Neutrophil (primary cell): ENCODE results near the gene CCDC18.
"Not testable (repeated sequence)": the region's sequence is repeated elsewhere in the genome, so short reads cannot be mapped to it uniquely, and the experiment has no call there.

Source experiments
- H3K27ac ChIP-seq: fragments of 200-600 bp; sonication (generic); 2 replicates; pipeline ENCODE4 v1.5.1; 2016; ENCODE audit warnings: mild to moderate bottlenecking, moderate library complexity
- H3K27me3 ChIP-seq: fragments of 200-600 bp; sonication (generic); 2 replicates; pipeline ENCODE4 v1.6.0; 2016; ENCODE audit warnings: mild to moderate bottlenecking
- H3K36me3 ChIP-seq: fragments of 200-600 bp; sonication (generic); 2 replicates; pipeline ENCODE4 v1.5.1; 2017
- H3K4me1 ChIP-seq, 2 experiments: fragments of 200-600 bp in 1 of 2; sonication (generic) in 1 of 2; 1 replicate in 1 of 2; 2 replicates in 1 of 2; pipeline versions ENCODE4 v1.5.1 to v1.6.1; 2013 to 2016; ENCODE audit warnings: low read depth in 1 of 2, low read length in 1 of 2, mild to moderate bottlenecking in 1 of 2, moderate library complexity in 1 of 2; ENCODE audit not compliant: control insufficient read depth in 1 of 2, insufficient read depth in 1 of 2
- H3K4me3 ChIP-seq, 2 experiments: fragments of 200-600 bp in 1 of 2; sonication (generic) in 1 of 2; 1 replicate in 1 of 2; 2 replicates in 1 of 2; pipeline ENCODE4 v1.5.1; 2013 to 2016; ENCODE audit warnings: low read depth in 1 of 2, low read length in 1 of 2, mild to moderate bottlenecking in 1 of 2, moderate library complexity in 1 of 2
- H3K9me3 ChIP-seq: fragments of 200-600 bp; sonication (generic); 2 replicates; pipeline ENCODE4 v1.5.1; 2016
- CTCF ChIP-seq: fragments of 200-600 bp; sonication (generic); IDR thresholded peaks from 2 replicates; pipeline ENCODE4 v1.5.1; 2016; ENCODE audit warnings: antibody characterized with exemption

Gene CCDC18

GRCh38 chr1:93150729-93151128 lies 29.8 kb upstream of the CCDC18 start:
- no peak overlapping the region for H3K27ac ChIP-seq
- H3K4me1 ChIP-seq, result peaks cover 4 to 7% of the 10 kb centered on the region in 2 experiments
- no peaks in the 10 kb centered on the region for H3K9me3 ChIP-seq
- no peak overlapping the region for H3K4me3 ChIP-seq
- no peaks in the 10 kb centered on the region for H3K27me3 ChIP-seq
- peaks cover 72% of the 10 kb centered on the region for H3K36me3 ChIP-seq
- TF ChIP-seq CTCF, result no peak

- H3K36me3 ChIP-seq, result peaks cover 80% of the 10 kb centered on the region
- no peaks in the 10 kb centered on the region for H3K27me3 ChIP-seq
- no peak for TF ChIP-seq CTCF
- H3K27ac ChIP-seq, result no peak overlapping the region
- no peak overlapping the region for H3K4me3 ChIP-seq
- no peaks in the 10 kb centered on the region for H3K9me3 ChIP-seq
- H3K4me1 ChIP-seq, result peaks cover 4 to 7% of the 10 kb centered on the region in 2 experiments
Observed at GRCh38 chr1:93151474-93151873, 29.1 kb upstream of the CCDC18 start.

- no peak overlapping the region for H3K4me3 ChIP-seq
- H3K36me3 ChIP-seq, result peaks cover 89% of the 10 kb centered on the region
- peaks cover 4 to 7% of the 10 kb centered on the region in 2 experiments for H3K4me1 ChIP-seq
- no peaks in the 10 kb centered on the region for H3K9me3 ChIP-seq
- no peak overlapping the region for H3K27ac ChIP-seq
- no peak for TF ChIP-seq CTCF
- H3K27me3 ChIP-seq, result no peaks in the 10 kb centered on the region
Observed at GRCh38 chr1:93152835-93153234, 27.7 kb upstream of the CCDC18 start.

- no peak for TF ChIP-seq CTCF
- H3K27ac ChIP-seq, result no peak overlapping the region
- no peak overlapping the region for H3K4me3 ChIP-seq
Observed at GRCh38 chr1:93154898-93155297, 25.6 kb upstream of the CCDC18 start.

GRCh38 chr1:93155335-93155734 lies 25.2 kb upstream of the CCDC18 start:
- no peak for TF ChIP-seq CTCF
- H3K9me3 ChIP-seq, result no peaks in the 10 kb centered on the region
- H3K27me3 ChIP-seq, result no peaks in the 10 kb centered on the region
- peaks cover 4 to 7% of the 10 kb centered on the region in 2 experiments for H3K4me1 ChIP-seq
- H3K36me3 ChIP-seq, result peaks cover 78% of the 10 kb centered on the region
- no peak overlapping the region for H3K27ac ChIP-seq
- no peak overlapping the region for H3K4me3 ChIP-seq

More at GRCh38 chr1:93154898-93155297, 25.6 kb upstream of the CCDC18 start:
- no peaks in the 10 kb centered on the region for H3K27me3 ChIP-seq
- peaks cover 82% of the 10 kb centered on the region for H3K36me3 ChIP-seq
- no peaks in the 10 kb centered on the region for H3K9me3 ChIP-seq
- peaks cover 4 to 7% of the 10 kb centered on the region in 2 experiments for H3K4me1 ChIP-seq

- H3K27ac ChIP-seq, result no peak overlapping the region
- H3K36me3 ChIP-seq, result peaks cover 43% of the 10 kb centered on the region
Observed at GRCh38 chr1:93159337-93159736, 21.2 kb upstream of the CCDC18 start.

GRCh38 chr1:93163314-93163713 lies 17.2 kb upstream of the CCDC18 start:
- not testable (repeated sequence) for H3K9me3 ChIP-seq, H3K27me3 ChIP-seq, H3K36me3 ChIP-seq, H3K4me3 ChIP-seq, H3K27ac ChIP-seq
- peaks cover 26 to 30% of the 10 kb centered on the region in 2 experiments for H3K4me1 ChIP-seq

More at GRCh38 chr1:93159337-93159736, 21.2 kb upstream of the CCDC18 start:
- Histone ChIP-seq H3K4me1 (peaks cover 14 to 19% of the 10 kb centered on the region in 2 experiments), H3K27me3 (no peaks in the 10 kb centered on the region), H3K9me3 (no peaks in the 10 kb centered on the region), H3K4me3 (no peak overlapping the region)
- no peak for TF ChIP-seq CTCF
